Measurements from ENCODE around the gene DOK6.

DOK6 gene

GRCh38 chr18:69755856-69756496, 355.3 kb downstream of the DOK6 start:
- DNase-seq: no peak

DNA sequence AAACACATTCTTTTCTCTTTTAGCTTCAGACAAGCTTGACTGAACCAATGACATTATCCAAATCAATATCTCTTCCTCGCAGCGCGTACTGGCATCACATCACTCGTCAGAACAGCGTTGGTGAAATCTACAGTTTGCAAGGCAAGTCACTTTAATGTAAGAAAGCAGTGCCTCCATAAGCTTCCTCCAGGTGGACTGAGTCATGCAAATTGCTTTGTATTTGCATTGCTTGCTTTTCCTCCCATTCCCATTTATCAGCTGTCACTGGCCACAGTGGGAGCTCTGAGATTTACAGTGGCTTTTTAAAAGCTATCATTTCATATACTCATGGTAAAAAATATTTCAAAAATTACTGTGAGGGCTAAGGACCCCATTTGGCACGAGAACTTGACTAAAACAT, 357.0 kb downstream of the DOK6 start:
- no peak for DNase-seq

DNA sequence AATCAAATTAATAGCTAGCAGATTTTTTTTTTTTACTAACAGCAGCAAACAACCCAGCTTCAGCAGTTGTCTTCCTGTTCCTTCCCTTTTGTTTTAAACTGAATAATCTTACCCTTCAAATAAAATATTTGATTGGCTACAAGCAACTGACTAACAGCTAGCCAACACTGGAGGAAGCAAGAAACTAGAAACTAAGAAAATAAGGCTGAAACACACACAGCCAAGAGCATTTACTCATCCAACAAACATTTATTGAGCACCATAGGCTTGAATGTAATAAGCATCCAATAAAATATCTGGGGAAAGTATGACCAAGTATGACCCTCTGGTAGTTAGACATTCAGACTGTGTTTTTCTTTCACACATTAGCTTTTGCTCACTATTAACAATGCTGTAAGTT, 357.8 kb downstream of the DOK6 start:
- DNase-seq: no peak

- no peak for DNase-seq
Measured at GRCh38 chr18:69759046-69759445, 358.4 kb downstream of the DOK6 start.

DNA sequence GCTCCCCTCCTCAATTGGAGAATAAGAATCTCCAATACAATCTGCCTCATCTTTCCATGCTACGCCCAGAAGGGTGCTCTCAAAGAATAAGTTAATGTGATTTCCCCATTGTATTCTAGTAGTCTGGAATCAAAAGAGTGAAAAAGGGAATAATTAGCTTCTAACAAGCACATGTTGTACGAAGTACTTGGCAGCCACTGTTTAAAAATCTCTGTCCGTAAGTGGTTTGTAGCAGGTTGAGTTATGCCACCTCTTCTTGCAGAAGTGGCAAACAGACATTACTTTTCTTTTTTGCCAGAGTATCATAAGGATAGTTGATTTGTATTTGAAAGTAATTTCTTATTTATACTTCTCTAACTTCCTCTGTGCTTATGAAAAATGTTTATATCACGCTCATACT, 362.3 kb downstream of the DOK6 start:
- no peak for DNase-seq

- no peak for DNase-seq
Measured at GRCh38 chr18:69763821-69764220, 363.1 kb downstream of the DOK6 start.

DNA sequence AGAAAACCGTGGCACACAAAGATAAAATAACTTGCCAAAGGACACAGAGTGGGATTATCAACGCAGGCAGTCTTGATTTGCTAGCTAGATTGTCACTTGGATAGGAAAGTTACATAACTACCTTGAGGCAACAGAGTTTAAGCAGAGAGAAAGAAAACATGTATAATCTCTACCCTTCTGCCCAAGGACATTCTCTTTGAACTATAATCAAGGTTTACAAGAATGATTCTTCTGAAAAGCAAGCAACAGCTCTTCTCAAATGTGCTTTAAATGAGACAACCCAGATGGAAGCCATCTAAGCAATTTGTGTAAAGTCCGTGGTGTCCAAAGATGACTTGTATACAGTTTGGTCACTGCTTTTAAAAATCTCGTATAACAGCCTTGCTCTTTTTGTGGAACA, 369.6 kb downstream of the DOK6 start:
- DNase-seq: no peak

- no peak for DNase-seq
Measured at GRCh38 chr18:69774831-69775230, 374.1 kb downstream of the DOK6 start.

GRCh38 chr18:69777248-69777647, 376.6 kb downstream of the DOK6 start:
- no peak for DNase-seq

DNA sequence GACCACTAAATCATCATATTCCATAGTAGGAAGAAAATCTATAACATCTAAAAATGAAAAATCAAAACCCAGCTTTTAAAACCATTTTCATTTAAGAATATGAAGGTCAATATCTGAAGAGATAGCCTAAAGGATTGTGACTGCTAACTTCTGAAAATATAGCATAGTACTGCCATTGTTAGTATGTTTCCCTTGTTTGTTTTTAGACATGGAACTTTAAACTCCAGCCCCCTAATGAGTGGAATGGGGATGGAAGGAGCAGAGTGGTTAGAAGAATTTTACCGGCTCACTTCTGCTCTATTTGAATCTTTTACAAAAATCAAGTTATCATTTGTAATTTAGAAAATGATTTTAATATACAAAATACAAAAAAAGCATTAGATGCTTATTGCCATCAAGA, 378.0 kb downstream of the DOK6 start:
- DNase-seq: no peak

DNA sequence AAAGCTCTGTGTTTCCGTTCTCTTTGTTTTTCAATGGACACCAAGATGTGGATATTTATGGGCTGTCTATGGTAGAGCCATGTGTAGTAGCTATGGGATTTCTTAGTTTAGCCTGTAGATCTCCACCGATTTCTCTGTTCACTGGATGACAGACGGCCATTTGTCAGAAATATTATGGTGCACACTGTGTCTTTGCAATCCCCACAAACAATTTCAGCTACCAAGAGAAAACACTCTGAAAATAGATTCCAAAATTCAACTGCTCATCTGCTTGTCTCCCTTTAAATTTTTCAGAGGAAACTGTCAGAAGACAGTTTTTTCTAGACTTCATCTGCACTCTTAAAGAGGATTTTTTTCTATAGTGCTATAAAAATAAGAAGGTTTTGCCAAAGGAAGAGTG, 380.2 kb downstream of the DOK6 start:
- DNase-seq: no peak

DNA sequence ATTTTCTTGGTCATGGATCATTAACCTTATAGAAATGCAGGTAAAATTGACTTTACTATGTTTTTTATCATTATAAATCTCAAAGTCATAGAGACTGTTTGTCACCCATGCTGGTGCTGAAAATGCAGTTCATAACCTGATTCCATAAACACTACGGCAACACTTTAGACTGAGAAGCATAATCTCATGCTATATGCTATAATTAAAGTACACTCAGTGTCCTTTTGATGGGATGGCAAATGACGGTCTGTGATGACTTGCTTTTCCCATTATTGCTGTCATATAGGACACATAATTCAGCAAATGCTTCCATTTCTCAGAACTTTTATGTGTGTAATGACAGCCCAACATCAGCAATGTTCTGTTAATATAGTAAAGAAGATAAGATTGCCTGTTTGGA, 384.1 kb downstream of the DOK6 start:
- DNase-seq: no peak

DNA sequence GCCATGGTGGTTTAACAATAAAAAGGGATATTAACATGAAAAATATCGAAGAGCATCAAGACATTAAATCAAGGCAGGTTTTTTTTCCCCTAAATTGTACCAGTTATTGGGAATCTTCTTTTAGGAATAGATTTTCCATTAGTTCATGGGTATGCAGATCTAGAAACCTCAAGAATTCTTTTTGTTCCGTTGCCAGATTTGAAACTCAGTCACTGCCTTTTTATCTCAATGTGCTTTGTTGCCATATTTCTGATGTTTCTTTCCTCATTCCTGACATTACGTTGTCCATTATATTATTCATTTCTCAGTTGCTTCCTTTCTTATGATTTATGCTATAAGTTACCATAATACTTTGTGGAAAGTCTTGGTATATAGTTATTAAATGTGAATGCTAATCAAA, 384.8 kb downstream of the DOK6 start:
- DNase-seq: no peak

- no peak for DNase-seq
Measured at GRCh38 chr18:69786427-69786826, 385.7 kb downstream of the DOK6 start.

DNA sequence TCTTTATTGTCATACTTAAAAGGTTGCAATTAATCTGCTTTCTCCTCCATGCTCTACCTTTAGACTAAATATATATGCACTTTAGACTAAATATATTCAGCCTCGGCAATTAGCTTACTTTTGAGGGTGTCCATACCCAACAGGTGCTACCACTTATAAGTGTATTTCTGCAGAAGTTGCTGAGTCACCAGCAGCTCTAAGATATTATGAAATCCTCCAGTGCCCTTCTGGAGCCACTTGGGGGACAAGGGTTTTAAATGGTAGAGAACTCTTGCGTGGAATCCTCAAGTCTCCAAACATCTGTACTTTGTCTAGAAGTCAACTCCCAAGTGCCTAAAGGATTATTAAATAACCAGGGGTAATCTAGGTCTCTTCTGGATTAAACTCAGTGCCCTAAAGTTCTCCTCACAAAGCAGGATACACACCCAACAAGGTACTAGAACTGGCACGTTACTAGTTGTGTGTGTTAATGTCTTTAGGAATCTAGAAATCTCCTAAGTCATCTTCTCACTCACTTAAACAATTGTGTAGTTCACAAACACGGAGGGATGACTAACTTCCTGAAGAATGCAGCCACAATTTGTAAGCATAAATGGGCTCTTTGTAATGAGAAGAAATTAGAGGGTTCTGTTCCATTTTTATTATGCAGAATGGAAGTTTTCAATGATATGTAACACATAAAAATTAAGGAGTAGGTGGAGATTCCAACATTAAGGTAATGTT, 387.3 kb downstream of the DOK6 start:
- no peak for DNase-seq

- DNase-seq: no peak
Measured at GRCh38 chr18:69789794-69790193, 389.1 kb downstream of the DOK6 start.

DNA sequence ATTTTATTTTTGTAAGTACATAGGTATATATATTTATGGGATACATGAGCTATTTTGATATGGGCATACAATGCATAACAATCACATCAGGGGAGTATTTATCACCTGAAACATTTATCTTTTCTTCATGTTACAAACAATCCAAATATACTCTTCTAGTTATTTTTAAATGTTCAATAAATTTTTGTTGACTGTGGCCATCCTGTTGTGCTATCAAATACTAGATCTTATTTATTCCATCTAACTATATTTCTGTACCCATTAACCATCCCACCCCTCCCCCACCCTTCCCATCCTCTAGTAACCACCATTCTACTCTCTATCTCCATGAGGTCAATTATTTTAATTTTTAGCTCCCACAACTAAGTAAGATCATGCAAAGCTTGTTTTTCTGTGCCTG, 390.0 kb downstream of the DOK6 start:
- DNase-seq: no peak

DNA sequence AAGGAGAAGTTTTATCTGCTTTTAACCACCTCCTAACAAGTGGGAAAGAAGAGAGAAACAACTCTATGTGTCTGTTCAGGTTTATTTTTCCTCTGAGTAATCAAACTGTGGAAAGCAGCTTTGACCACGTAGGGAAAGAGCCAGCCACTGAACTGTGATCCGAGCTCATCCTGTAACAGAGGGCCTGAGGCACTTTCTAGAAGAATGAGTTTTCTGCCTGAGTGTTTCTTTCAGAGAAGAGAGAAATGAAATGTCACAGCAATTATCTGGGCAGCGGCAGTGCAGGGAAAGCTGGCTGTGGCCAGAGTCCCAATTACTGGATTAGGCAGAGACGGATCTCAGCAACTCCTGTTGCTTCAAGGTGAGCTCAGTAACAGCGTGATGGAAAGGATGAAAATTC, 395.1 kb downstream of the DOK6 start:
- no peak for DNase-seq

DNA sequence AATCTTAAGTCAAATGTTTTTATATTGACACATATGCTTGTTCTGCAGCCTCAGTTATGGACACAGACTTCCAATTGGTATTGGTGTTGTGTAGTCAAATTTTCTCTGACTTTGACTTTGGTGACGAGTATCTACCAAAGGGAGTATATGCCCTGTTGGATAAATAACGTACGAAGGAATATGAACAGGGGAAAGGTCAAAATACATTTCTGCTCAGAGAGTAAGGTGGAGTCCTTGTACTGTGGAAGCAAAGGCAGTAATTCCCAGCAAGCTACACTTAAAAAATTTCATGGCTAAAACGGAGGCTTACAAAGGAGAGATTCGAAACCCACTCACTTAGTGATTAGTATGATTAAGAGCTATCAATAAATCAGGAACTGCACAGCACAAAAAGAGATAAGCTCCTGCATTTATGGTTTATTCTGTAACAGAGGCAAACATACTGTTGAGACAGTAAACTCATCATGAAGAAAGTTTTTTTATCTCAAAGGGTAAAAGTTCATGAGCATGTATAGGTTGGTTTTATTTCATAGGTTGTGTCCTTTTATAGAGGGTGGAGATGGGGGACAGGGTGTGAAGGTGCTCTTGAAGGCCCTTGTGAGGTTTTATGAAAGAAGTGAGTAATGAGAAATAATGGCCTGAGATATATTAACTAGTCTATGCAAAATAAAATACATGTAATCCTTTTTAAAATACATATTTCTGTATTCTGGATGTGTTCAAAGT, 404.3 kb downstream of the DOK6 start:
- no peak for DNase-seq

GRCh38 chr18:69808399-69808798, 407.7 kb downstream of the DOK6 start:
- no peak for DNase-seq

GRCh38 chr18:69813559-69813958, 412.9 kb downstream of the DOK6 start:
- no peak for DNase-seq

- DNase-seq: no peak
Measured at GRCh38 chr18:69814861-69815385, 414.2 kb downstream of the DOK6 start.

DNA sequence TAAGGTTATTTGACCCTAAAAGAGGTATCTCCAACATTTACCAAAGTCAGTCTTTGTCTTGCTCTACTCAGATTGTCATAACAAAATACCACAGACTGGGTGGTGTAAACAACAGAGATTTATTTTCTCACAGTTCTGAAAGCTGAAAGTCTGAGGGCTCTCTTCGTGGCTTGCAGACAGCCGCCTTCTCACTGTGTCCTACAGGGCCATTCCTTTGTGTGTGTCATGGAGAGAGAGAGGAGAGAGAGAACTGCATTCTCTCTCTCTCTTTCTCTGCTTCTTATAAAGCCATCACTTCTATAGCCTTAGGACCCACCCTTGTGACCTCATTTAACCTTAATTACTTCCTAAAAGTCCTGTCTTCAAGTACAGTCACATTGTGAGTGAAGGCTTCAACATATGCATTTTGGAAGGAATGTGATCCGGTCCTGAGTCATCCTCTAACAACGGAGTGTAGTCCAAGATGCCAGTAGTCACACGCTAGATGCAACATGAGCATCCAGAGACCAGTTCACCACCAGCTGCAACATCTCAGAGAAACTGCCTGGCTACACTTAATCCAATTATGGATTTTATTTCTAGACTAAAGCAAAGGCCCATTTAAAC, 416.8 kb downstream of the DOK6 start:
- no peak for DNase-seq

- no peak for DNase-seq
Measured at GRCh38 chr18:69819460-69819859, 418.8 kb downstream of the DOK6 start.

Data from activated CD4-positive, alpha-beta T cell treated with anti-CD3 and anti-CD28 coated beads, Interleukin-2, amount 50 U/mL, for 4 hours (primary cell).